ENCODE data around the gene BCR.

The BCR gene

DNA sequence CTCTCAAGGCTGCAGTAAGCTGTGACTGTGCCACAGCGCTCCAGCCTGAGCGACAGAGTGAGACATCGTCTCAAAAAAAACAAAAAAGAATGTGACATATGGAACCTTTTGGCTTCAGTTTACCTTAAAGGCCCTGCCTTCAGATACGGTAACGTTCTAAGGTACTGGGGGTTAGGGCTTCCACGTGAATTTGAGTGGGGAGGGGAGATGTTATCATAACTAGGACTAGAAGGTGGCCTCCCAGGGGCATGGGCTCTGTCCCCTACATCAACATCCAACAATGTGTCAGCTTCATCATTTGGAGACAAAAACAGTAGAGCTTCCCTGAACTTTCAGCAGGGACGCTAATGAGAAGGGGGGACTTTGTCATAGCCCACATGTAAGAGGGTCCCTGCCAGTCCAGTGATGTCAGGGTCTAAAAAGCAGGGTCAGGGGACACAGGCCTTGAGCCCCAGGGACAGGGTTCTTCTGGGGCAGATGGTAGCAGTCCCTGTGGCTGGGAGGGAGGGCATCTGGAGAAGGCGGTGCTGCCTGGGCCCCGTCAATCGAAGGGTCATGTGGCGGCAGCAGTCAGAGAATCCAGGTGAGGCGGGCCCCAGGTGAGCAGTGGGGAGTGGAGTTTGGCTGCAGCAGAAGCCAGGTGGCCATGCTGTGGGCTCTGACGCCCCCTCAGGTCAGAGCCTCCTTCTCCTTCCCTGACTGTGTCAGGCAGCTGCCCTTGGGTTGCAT, 79.8 kb downstream of the BCR start:
- H3K79me2 ChIP-seq (ENCODE audit: insufficient read depth, low read depth), result peaks cover 7% of the 10 kb centered on the region; the same call in 1 of the 2 replicates
- H3K36me3 ChIP-seq (ENCODE audit: insufficient read depth), result peaks cover 4% of the 10 kb centered on the region; the same call in 1 of the 2 replicates
- H4K20me1 ChIP-seq (ENCODE audit: insufficient read depth), result no peaks in the 10 kb centered on the region
- TF ChIP-seq, protein P1, sequence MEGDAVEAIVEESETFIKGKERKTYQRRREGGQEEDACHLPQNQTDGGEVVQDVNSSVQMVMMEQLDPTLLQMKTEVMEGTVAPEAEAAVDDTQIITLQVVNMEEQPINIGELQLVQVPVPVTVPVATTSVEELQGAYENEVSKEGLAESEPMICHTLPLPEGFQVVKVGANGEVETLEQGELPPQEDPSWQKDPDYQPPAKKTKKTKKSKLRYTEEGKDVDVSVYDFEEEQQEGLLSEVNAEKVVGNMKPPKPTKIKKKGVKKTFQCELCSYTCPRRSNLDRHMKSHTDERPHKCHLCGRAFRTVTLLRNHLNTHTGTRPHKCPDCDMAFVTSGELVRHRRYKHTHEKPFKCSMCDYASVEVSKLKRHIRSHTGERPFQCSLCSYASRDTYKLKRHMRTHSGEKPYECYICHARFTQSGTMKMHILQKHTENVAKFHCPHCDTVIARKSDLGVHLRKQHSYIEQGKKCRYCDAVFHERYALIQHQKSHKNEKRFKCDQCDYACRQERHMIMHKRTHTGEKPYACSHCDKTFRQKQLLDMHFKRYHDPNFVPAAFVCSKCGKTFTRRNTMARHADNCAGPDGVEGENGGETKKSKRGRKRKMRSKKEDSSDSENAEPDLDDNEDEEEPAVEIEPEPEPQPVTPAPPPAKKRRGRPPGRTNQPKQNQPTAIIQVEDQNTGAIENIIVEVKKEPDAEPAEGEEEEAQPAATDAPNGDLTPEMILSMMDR (conservative IDR thresholded peaks at IDR 0.05; ENCODE audit: low read depth, low read length), result no peak
- H3K27me3 ChIP-seq (ENCODE audit: insufficient read depth, low read depth), result no peaks in the 10 kb centered on the region
- no peak overlapping the region for H3K27ac ChIP-seq
- no peak overlapping the region for H3K9ac ChIP-seq
- H2AFZ ChIP-seq (ENCODE audit: low read depth), result no peak overlapping the region
- no peak overlapping the region for H3K4me3 ChIP-seq (IDR thresholded peaks at IDR 0.05; ENCODE audit: insufficient read depth, low read depth, low read length)
- no peaks in the 10 kb centered on the region for H3K4me1 ChIP-seq (ENCODE audit: low read depth, poor library complexity, severe bottlenecking)
- no peak overlapping the region for H3K4me2 ChIP-seq

GRCh38 chr22:23260645-23261581, 80.6 kb downstream of the BCR start:
- no peak overlapping the region for H3K4me3 ChIP-seq (IDR thresholded peaks at IDR 0.05; ENCODE audit: insufficient read depth, low read depth, low read length)
- no peaks in the 10 kb centered on the region for H3K4me1 ChIP-seq (ENCODE audit: low read depth, poor library complexity, severe bottlenecking)
- H4K20me1 ChIP-seq (ENCODE audit: insufficient read depth), result no peaks in the 10 kb centered on the region
- no peaks in the 10 kb centered on the region for H3K27me3 ChIP-seq (ENCODE audit: insufficient read depth, low read depth)
- no peak overlapping the region for H3K4me2 ChIP-seq
- no peak overlapping the region for H3K9ac ChIP-seq
- TF ChIP-seq, protein P1 (conservative IDR thresholded peaks at IDR 0.05; ENCODE audit: low read depth, low read length), result no peak
- H3K36me3 ChIP-seq (ENCODE audit: insufficient read depth), result peaks cover 4% of the 10 kb centered on the region; the same call in 1 of the 2 replicates
- no peak overlapping the region for H3K27ac ChIP-seq
- peaks cover 7% of the 10 kb centered on the region; the same call in 1 of the 2 replicates for H3K79me2 ChIP-seq (ENCODE audit: insufficient read depth, low read depth)
- H2AFZ ChIP-seq (ENCODE audit: low read depth), result no peak overlapping the region

DNA sequence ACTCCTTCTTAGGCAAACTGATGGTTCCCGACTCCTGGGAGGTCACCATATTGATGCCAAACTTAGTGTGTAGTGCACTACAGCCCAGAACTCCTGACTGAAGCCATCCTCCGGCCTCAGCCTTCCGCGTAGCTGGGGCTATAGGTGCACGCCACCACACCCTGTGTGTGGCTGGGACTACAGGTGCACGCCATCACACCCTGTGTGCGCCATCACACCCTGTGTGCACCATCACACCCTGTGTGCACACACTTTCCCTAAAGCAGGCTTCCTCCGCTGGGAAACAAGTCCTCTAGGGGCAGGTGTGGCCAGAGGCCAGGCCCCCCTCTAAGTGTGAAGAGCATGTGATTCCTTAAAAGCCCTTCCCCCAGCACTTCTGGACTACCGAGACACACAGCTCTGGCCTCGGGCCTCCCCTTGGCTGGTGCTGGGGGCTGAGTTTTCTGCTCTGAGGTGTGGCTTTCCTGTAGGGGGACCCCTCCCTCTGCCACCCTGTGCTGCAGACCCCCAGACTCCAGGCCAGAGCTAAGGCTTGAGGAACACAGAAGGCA, 81.7 kb downstream of the BCR start:
- Histone ChIP-seq H3K4me3 (IDR thresholded peaks at IDR 0.05; ENCODE audit: insufficient read depth, low read depth, low read length) (no peak overlapping the region), H3K79me2 (ENCODE audit: insufficient read depth, low read depth) (peaks cover 4% of the 10 kb centered on the region; the same call in 1 of the 2 replicates), H3K4me2 (no peak overlapping the region), H2AFZ (ENCODE audit: low read depth) (no peak overlapping the region), H3K27me3 (ENCODE audit: insufficient read depth, low read depth) (no peaks in the 10 kb centered on the region), H4K20me1 (ENCODE audit: insufficient read depth) (no peaks in the 10 kb centered on the region), H3K9ac (no peak overlapping the region), H3K36me3 (ENCODE audit: insufficient read depth) (peaks cover 4% of the 10 kb centered on the region; the same call in 1 of the 2 replicates), H3K4me1 (ENCODE audit: low read depth, poor library complexity, severe bottlenecking) (peaks cover 3% of the 10 kb centered on the region), H3K27ac (no peak overlapping the region)
- TF ChIP-seq, protein P1 (conservative IDR thresholded peaks at IDR 0.05; ENCODE audit: low read depth, low read length), result no peak

DNA sequence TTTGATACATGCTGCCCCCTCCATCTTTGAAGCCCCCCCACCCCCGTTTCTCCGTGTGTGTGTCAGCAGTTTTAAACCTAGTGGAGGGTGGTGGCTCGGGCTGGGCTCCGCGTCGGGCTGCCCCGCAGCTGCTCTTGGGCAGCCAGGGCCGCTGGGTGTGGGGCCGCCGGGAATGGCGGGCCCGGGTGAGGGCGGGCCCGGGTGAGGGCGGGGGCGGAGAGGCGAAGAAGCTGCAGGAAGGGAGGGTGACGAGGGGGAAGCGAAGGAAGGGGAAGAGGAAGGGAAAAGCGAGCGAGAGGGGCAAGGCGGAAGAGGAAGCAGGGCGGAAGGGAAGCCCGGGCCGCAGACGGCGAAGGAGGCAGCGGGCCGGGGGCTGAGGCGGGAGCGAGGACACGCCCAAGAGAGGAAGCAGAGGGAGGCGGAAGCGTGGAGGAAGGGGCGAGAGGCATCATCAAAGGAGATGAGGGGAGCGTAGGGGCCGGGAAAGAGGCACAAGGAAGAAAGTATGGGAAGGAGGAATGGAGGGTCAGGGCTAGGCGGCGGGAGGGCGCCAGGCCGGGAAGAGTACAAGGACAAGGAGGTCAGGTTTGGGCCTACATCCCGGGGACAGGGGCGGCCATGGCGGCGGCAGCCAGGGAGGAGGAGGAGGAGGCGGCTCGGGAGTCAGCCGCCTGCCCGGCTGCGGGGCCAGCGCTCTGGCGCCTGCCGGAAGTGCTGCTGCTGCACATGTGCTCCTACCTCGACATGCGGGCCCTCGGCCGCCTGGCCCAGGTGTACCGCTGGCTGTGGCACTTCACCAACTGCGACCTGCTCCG, 82.4 kb downstream of the BCR start:
- no peak overlapping the region for H2AFZ ChIP-seq (ENCODE audit: low read depth)
- TF ChIP-seq, protein P1 (conservative IDR thresholded peaks at IDR 0.05; ENCODE audit: low read depth, low read length), result no peak
- H3K36me3 ChIP-seq (ENCODE audit: insufficient read depth), result peaks cover 4% of the 10 kb centered on the region; the same call in 1 of the 2 replicates
- H3K4me1 ChIP-seq (ENCODE audit: low read depth, poor library complexity, severe bottlenecking), result peaks cover 10% of the 10 kb centered on the region
- no peak overlapping the region for H3K9ac ChIP-seq
- no peaks in the 10 kb centered on the region for H4K20me1 ChIP-seq (ENCODE audit: insufficient read depth)
- H3K27ac ChIP-seq, result no peak overlapping the region
- H3K27me3 ChIP-seq (ENCODE audit: insufficient read depth, low read depth), result no peaks in the 10 kb centered on the region
- H3K4me2 ChIP-seq, result no peak overlapping the region
- H3K4me3 ChIP-seq (IDR thresholded peaks at IDR 0.05; ENCODE audit: insufficient read depth, low read depth, low read length), result no peak overlapping the region
- H3K79me2 ChIP-seq (ENCODE audit: insufficient read depth, low read depth), result peaks cover 4% of the 10 kb centered on the region; the same call in 1 of the 2 replicates
